ENCODE data around the gene C12orf43.

Gene C12orf43

DNA sequence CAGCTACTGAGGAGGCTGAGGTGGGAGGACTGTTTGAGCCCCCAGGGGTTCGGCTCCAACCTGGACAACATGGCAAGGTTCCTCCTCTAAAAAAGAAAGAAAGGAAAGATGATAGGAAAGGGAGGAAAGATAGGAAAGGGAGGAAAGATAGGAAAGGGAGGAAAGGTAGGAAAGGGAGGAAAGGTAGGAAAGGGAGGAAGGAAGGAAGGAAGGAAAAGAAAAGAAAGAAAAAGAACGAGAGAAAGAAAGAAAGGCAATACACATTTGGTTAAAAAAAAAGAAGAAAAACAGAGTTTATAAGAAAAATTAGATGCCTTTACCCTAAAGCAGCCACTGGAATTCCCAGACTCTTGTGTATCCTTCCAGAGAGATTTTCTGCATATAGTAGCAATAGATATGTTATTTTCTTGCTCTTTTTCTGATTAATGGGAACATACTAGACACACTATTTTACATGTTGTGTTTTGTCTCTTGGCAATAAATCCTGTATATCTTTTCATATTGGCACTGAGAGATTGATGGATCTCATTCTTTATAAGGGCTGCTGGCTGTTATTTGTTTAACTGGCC is 25.7 kb downstream of the C12orf43 start:
- no peak overlapping the region for H3K9ac ChIP-seq (ENCODE audit: low read length)
- no peaks in the 10 kb centered on the region for H3K36me3 ChIP-seq (ENCODE audit: control insufficient read depth, insufficient read depth, low read length)
- no peak overlapping the region for H3K27ac ChIP-seq (ENCODE audit: low read depth, low read length)
- no peaks in the 10 kb centered on the region for H3K27me3 ChIP-seq (ENCODE audit: control insufficient read depth, insufficient read depth, low read length)
- no peaks in the 10 kb centered on the region for H3K4me1 ChIP-seq (ENCODE audit: control insufficient read depth, insufficient read depth, low read length)
- no peak overlapping the region for H3K4me3 ChIP-seq (ENCODE audit: low read length)

DNA sequence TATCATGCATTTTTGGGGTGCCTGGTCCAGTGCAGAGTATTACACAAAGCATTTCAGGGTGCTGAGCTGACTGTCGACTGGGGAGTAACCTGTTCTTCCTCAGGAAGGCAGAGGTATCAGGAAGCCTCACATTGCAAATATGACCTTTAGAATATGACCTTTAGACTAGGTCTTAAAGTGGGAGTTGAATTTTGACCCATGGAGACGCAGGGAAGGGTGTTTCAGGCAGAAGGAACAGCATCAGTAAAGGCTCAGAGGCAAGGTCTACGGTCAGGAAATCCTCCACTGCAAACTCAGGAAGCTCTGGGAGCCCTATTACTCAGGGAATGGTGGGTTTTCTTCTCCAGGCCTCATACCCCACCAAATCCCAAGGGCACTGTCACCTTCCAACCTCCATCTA is 26.6 kb downstream of the C12orf43 start:
- no peaks in the 10 kb centered on the region for H3K4me1 ChIP-seq (ENCODE audit: control insufficient read depth, insufficient read depth, low read length)
- H3K27me3 ChIP-seq (ENCODE audit: control insufficient read depth, insufficient read depth, low read length), result no peaks in the 10 kb centered on the region
- no peak overlapping the region for H3K27ac ChIP-seq (ENCODE audit: low read depth, low read length)
- no peak overlapping the region for H3K9ac ChIP-seq (ENCODE audit: low read length)
- no peak overlapping the region for H3K4me3 ChIP-seq (ENCODE audit: low read length)
- H3K36me3 ChIP-seq (ENCODE audit: control insufficient read depth, insufficient read depth, low read length), result no peaks in the 10 kb centered on the region

DNA sequence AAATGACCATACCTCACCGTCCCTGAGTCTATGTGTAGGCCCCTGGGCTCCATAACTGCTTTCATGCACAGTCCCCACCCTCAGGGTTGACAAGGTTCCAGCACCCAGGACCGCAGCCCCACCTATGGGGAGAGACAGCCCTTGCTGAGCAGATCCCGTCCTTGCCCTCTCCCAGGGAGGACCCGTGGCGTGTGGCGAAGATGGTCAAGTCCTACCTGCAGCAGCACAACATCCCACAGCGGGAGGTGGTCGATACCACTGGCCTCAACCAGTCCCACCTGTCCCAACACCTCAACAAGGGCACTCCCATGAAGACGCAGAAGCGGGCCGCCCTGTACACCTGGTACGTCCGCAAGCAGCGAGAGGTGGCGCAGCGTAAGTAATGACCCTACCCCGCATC is 27.6 kb downstream of the C12orf43 start:
- no peak overlapping the region for H3K4me3 ChIP-seq (ENCODE audit: low read length)
- H3K9ac ChIP-seq (ENCODE audit: low read length), result no peak overlapping the region
- no peaks in the 10 kb centered on the region for H3K27me3 ChIP-seq (ENCODE audit: control insufficient read depth, insufficient read depth, low read length)
- H3K4me1 ChIP-seq (ENCODE audit: control insufficient read depth, insufficient read depth, low read length), result no peaks in the 10 kb centered on the region
- H3K36me3 ChIP-seq (ENCODE audit: control insufficient read depth, insufficient read depth, low read length), result no peaks in the 10 kb centered on the region
- H3K27ac ChIP-seq (ENCODE audit: low read depth, low read length), result no peak overlapping the region

DNA sequence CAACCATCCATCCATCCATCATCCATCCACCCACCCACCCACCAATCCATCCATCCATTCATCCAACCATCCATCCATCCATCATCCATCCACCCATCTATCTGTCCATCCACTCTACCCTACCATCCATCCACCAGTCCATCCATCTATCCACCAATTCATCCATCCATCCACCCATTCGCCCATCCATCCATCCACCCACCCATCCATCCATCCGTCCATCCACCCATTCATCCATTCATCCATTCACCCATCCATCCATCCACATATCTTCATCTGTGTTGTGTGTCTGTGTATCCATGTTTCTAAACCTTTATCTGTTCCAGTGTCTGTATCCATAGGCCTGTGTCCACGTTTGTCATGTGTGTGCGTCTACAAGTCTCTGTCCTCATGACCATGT is 28.1 kb downstream of the C12orf43 start:
- Histone ChIP-seq H3K9ac (ENCODE audit: low read length) (no peak overlapping the region), H3K36me3 (ENCODE audit: control insufficient read depth, insufficient read depth, low read length) (no peaks in the 10 kb centered on the region), H3K4me1 (ENCODE audit: control insufficient read depth, insufficient read depth, low read length) (no peaks in the 10 kb centered on the region), H3K27ac (ENCODE audit: low read depth, low read length) (no peak overlapping the region), H3K4me3 (ENCODE audit: low read length) (no peak overlapping the region), H3K27me3 (ENCODE audit: control insufficient read depth, insufficient read depth, low read length) (no peaks in the 10 kb centered on the region)

DNA sequence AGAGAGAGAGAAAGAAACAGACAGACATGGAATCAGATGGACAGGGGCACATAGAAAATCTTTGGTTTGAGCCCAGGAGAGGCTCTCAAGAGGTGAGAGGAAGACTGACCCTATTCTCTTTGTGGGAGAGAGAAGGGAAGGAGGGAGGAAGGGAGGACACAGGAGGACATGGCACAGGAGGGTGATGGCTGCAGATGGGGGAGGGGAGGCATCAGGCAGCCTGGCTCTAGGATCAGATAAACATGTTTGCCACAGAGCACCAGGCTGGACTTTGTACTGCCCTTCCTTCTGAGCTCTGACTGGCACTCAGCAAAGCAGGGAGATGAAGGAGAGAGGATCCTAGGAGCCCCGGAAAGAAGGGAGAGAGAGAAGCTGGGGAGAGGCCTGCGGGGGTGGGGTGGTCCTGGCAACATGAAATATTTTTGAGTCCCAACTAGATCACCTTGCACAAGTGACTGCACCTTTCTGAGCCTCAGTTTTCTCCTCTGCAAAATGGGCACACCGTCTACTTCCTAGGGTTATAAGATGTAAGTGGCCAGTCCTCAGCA is 31.9 kb downstream of the C12orf43 start:
- no peak overlapping the region for H3K27ac ChIP-seq (ENCODE audit: low read depth, low read length)
- H3K9ac ChIP-seq (ENCODE audit: low read length), result no peak overlapping the region
- no peak overlapping the region for H3K4me3 ChIP-seq (ENCODE audit: low read length)
- H3K4me1 ChIP-seq (ENCODE audit: control insufficient read depth, insufficient read depth, low read length), result no peaks in the 10 kb centered on the region
- H3K27me3 ChIP-seq (ENCODE audit: control insufficient read depth, insufficient read depth, low read length), result no peaks in the 10 kb centered on the region
- no peaks in the 10 kb centered on the region for H3K36me3 ChIP-seq (ENCODE audit: control insufficient read depth, insufficient read depth, low read length)

DNA sequence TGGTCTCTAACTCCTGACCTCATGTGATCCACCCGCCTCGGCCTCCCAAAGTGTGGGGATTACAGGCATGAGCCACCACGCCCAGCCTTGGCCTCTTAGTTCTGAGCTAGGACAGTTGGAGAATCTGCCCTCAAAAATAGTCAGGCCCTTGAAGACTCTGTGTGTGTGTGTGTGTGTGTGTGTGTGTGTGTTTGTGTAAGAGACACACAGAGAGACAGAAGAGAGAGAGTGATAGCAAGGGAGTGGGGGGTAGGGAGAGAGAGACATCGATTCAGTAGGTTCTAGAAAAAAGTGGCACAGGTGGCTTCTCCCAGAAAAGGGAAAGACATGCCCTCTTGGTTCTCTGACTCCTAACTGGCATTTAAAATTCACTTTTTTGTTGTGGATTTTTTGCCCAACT is 32.5 kb downstream of the C12orf43 start:
- Histone ChIP-seq H3K27me3 (ENCODE audit: control insufficient read depth, insufficient read depth, low read length) (no peaks in the 10 kb centered on the region), H3K4me1 (ENCODE audit: control insufficient read depth, insufficient read depth, low read length) (no peaks in the 10 kb centered on the region), H3K4me3 (ENCODE audit: low read length) (no peak overlapping the region), H3K9ac (ENCODE audit: low read length) (no peak overlapping the region), H3K27ac (ENCODE audit: low read depth, low read length) (no peak overlapping the region), H3K36me3 (ENCODE audit: control insufficient read depth, insufficient read depth, low read length) (no peaks in the 10 kb centered on the region)

DNA sequence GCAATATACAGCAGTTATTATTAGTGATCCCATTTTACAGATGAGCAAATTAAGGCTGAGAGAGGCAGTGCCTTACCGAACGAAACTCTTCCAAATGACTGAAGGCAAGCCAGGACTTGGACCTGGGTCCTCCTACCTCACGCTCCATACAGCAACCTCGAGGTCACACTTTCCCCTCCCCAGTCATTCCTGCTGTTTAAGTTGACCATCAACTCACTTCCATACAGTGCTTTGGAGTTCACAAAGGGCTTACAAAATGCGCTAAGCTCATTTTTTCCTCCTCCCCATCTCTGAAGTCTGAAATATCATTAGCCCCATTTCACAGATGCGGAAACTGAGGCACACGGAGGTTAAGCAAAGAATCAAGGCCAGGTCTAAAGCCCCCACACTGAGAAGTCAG is 33.6 kb downstream of the C12orf43 start:
- Histone ChIP-seq H3K27me3 (ENCODE audit: control insufficient read depth, insufficient read depth, low read length) (no peaks in the 10 kb centered on the region), H3K4me1 (ENCODE audit: control insufficient read depth, insufficient read depth, low read length) (no peaks in the 10 kb centered on the region), H3K27ac (ENCODE audit: low read depth, low read length) (no peak overlapping the region), H3K4me3 (ENCODE audit: low read length) (no peak overlapping the region), H3K36me3 (ENCODE audit: control insufficient read depth, insufficient read depth, low read length) (no peaks in the 10 kb centered on the region), H3K9ac (ENCODE audit: low read length) (no peak overlapping the region)

DNA sequence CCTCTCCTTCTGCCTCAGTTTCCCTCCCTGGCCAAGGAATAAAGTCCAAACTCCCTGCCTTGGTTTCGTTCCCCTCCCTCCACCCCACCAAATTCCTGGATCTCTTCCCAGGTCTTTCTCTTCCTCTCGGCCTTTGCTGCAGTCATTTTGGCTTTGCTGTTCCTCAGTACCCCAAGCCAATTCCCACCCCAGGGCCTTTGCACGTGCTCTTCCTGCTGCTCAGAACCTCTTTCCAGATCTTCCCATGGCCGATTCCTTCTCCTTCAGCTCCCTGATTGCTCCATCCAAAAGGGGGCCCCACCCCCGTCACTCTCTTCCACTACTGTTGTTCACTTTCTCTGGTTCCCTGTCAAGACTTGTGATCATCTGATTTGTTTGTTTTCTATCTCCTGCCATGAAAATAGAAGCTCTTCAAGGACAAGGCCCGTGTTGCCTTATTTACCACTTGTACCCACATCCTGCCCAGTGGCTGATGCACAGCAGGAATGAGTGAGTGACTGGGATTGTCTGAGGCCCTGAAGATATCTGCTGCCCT is 34.8 kb downstream of the C12orf43 start:
- no peaks in the 10 kb centered on the region for H3K36me3 ChIP-seq (ENCODE audit: control insufficient read depth, insufficient read depth, low read length)
- no peak overlapping the region for H3K9ac ChIP-seq (ENCODE audit: low read length)
- no peaks in the 10 kb centered on the region for H3K27me3 ChIP-seq (ENCODE audit: control insufficient read depth, insufficient read depth, low read length)
- H3K27ac ChIP-seq (ENCODE audit: low read depth, low read length), result no peak overlapping the region
- H3K4me3 ChIP-seq (ENCODE audit: low read length), result no peak overlapping the region
- no peaks in the 10 kb centered on the region for H3K4me1 ChIP-seq (ENCODE audit: control insufficient read depth, insufficient read depth, low read length)

DNA sequence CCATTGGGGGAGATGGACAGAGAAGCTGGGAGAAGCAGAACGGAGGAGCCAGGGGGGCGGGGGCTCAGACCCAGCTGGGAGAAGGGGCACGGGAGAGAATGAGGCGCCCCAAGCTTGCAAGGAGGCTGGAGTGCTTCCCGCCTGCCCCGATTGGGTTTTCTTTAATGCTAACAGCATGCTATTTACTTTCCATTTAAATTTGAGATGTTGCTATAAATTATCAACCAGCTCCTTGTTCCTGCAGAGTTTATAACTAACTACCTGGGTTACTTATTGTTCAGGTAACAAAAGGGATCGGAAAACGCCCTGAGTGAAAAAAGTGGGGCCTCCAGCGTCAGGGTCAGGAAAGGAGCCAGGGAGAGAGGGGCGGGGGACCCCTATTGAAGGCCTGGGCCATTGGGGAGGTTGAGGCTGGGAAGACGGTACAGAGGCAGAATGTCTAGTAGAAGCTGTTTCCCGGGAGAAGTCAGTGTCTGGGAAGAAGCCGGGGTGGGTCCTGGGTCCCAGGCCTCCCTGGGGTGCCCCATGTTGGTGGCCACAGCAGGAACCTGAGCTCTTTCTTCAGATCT is 35.4 kb downstream of the C12orf43 start:
- Histone ChIP-seq H3K27ac (ENCODE audit: low read depth, low read length) (no peak overlapping the region), H3K27me3 (ENCODE audit: control insufficient read depth, insufficient read depth, low read length) (no peaks in the 10 kb centered on the region), H3K4me1 (ENCODE audit: control insufficient read depth, insufficient read depth, low read length) (no peaks in the 10 kb centered on the region), H3K36me3 (ENCODE audit: control insufficient read depth, insufficient read depth, low read length) (no peaks in the 10 kb centered on the region), H3K9ac (ENCODE audit: low read length) (no peak overlapping the region), H3K4me3 (ENCODE audit: low read length) (peak overlapping the region; percentile 59)

DNA sequence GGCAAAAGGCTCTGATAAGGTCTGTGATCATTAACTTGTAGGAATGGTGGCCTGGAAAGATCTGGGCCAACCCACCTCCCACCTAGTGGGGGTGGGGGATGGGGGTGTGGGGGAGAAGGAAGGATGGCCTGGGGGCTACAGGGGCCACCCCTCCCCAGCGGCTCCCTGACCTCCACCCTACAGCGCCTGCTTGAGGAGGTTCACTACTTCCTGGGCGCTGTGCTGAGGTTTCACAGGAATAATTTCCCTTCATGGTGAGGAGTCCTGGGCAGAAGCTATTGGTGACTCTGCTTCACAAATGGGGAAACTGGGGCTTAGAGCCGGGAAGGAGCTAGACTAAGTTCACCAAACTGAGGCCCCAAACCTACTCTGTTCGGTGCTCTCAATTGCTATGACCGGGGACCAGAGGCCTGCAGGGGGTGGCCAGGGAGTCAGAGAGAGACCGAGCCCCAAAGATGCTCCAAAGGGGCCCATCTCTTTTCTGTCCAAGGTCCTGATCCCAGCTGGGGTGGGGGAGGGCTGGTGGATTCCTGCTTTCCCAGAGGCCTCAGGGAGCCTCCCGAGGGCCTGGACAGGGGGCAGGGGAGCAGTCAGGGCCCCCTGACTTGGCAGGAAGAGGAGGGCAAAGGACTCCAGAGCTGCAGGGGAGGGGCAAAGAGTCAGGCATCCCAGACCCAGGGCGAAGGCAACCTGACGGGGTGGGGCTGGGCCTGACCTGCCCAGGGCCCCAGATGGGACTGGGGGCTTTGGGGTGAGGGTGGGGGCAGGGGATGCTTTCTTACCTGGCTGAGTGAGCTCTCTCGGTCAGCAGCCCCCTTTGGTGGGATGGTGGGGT is 36.2 kb downstream of the C12orf43 start:
- no peaks in the 10 kb centered on the region for H3K27me3 ChIP-seq (ENCODE audit: control insufficient read depth, insufficient read depth, low read length)
- no peaks in the 10 kb centered on the region for H3K36me3 ChIP-seq (ENCODE audit: control insufficient read depth, insufficient read depth, low read length)
- no peaks in the 10 kb centered on the region for H3K4me1 ChIP-seq (ENCODE audit: control insufficient read depth, insufficient read depth, low read length)
- peak overlapping the region; percentile 63 for H3K4me3 ChIP-seq (ENCODE audit: low read length)
- no peak overlapping the region for H3K27ac ChIP-seq (ENCODE audit: low read depth, low read length)
- H3K9ac ChIP-seq (ENCODE audit: low read length), result no peak overlapping the region

DNA sequence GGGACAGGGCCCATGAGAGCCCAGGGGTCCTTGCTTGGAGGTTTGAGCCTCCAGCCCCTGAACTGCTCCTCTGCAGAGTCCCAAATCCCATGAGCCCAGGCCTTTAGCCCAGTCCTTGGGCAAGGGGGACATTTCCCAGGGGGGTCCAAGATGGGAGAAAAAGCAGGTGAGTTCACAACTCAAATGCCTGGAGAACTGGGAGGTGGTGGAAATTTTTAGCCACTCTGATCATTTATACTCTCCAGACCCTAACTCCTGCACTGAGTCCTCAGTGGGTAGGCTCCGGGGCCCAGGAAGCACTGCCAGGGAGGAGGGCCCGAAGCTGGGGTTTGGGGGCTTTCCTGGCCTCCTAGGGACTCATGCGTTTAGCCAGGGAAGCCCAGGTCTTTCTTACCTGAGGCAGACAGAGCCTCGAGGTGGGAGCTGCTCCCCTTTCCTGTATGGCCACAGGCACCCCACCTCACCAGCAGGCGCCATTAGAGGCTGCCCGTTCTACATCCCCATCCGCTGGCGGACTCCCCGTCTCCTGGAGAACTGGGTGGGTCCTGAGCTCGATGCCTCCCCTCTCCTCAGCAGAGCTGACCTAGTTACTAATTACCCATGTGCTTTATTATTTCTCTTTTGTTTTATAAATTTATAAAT is 36.9 kb downstream of the C12orf43 start:
- Histone ChIP-seq H3K4me1 (ENCODE audit: control insufficient read depth, insufficient read depth, low read length) (no peaks in the 10 kb centered on the region), H3K36me3 (ENCODE audit: control insufficient read depth, insufficient read depth, low read length) (no peaks in the 10 kb centered on the region), H3K4me3 (ENCODE audit: low read length) (peak overlapping the region; percentile 63), H3K27me3 (ENCODE audit: control insufficient read depth, insufficient read depth, low read length) (no peaks in the 10 kb centered on the region), H3K27ac (ENCODE audit: low read depth, low read length) (peak overlapping the region; percentile 51), H3K9ac (ENCODE audit: low read length) (peak overlapping the region; percentile 40)
